Adrenal gland (tissue), 5 donors: ENCODE data around the gene RRAGB.

Experiments
- POLR2A ChIP-seq, 2 donors: fragments of 450-650 bp; IDR thresholded peaks; one replicate each; pipeline ENCODE4 v1.6.1; 2017; ENCODE audit warnings: antibody characterized with exemption in 2 of 2, mild to moderate bottlenecking in 2 of 2, moderate library complexity in 1 of 2
- TF ChIP-seq, protein P1 (sequence below), 6 experiments: fragments of 450-650 bp in 4 of 6; fragments of 200-600 bp in 2 of 6; sonication (generic) in 1 of 6; IDR thresholded peaks; 1 replicate in 5 of 6; 2 replicates in 1 of 6; pipeline versions ENCODE4 v1.5.1 to v1.8.0; 2016 to 2021; ENCODE audit warnings: antibody characterized with exemption in 6 of 6, mild to moderate bottlenecking in 2 of 6, moderate library complexity in 1 of 6
- donor health status: DM: no; HTN: no; CAD: no.

DNA sequence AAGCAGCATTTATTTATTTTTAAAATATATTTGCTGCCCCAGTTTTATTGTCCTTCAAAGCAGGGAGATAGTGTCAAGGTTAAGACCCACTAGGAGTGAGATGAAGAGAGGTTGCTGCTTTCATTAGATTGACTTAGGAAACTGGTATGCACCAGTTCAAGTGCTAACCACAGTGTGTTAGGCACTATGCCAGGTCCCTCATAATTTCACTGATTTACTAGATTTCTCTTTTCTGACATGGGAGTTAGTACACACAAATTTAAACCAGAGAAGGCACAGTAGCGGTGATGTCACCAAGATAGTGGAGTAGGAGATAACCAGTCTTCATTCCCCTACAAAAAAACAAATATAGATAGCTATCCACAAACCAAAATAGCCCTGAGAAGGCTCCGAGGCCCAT, 14.3 kb downstream of the RRAGB start:
- TF ChIP-seq, protein P1, sequence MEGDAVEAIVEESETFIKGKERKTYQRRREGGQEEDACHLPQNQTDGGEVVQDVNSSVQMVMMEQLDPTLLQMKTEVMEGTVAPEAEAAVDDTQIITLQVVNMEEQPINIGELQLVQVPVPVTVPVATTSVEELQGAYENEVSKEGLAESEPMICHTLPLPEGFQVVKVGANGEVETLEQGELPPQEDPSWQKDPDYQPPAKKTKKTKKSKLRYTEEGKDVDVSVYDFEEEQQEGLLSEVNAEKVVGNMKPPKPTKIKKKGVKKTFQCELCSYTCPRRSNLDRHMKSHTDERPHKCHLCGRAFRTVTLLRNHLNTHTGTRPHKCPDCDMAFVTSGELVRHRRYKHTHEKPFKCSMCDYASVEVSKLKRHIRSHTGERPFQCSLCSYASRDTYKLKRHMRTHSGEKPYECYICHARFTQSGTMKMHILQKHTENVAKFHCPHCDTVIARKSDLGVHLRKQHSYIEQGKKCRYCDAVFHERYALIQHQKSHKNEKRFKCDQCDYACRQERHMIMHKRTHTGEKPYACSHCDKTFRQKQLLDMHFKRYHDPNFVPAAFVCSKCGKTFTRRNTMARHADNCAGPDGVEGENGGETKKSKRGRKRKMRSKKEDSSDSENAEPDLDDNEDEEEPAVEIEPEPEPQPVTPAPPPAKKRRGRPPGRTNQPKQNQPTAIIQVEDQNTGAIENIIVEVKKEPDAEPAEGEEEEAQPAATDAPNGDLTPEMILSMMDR (IDR thresholded peaks at IDR 0.05), result no peak
- TF ChIP-seq POLR2A (IDR thresholded peaks at IDR 0.05), result no peak
